Fibroblast of villous mesenchyme (primary cell): ENCODE measurements around the gene TRIM50. TPM values are rescaled to one million over a fixed set of nuclear protein-coding genes. Genes with fewer than 3 reads are reported as not detected.

Experiments used
- DNase-seq: peaks from one replicate; pipeline ENCODE4 v3.0.0-alpha.2; 2010; ENCODE audit warnings: low read depth
- H3K4me3 ChIP-seq: 2 replicates; pipeline ENCODE4 v1.5.1; 2011; ENCODE audit warnings: low read depth, mild to moderate bottlenecking, low read length
- CTCF ChIP-seq: IDR thresholded peaks from 2 replicates; pipeline ENCODE4 v1.5.1; 2012; ENCODE audit warnings: low read depth, mild to moderate bottlenecking, low read length; ENCODE audit not compliant: insufficient read depth
- total RNA-seq: library from RNA; depleted of rRNA; stranded (reverse); fragments of >200 nt; gene quantifications from 2 replicates; pipeline ENCODE4 v1.2.3, GENCODE V29; 2012

TRIM50 gene
- total RNA-seq, 1 donor, result not detected

GRCh38 chr7:73345951-73346350, 18.1 kb upstream of the TRIM50 start:
- no peak for TF ChIP-seq CTCF
- H3K4me3 ChIP-seq, result no peak overlapping the region

DNA sequence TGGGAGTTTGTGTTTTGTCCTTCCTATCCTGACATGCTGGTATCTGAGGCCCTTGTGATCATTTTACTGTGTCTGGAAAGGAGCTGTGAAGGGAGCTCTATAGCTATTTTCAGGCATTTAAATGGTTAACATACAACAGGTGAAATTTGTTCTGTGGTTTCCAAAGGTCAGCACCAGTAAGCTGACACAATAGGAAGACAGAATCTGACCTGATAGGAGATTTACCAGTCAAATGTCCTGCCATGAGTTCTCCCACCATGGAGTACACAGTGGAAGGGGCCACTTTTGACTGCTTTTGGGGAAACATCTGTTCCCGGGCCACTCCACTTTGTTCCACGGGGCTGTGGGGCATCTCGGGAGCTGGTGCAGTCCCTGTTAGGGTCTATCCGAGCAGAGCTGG, 17.7 kb upstream of the TRIM50 start:
- no peak overlapping the region for H3K4me3 ChIP-seq

More at GRCh38 chr7:73345951-73346350, 18.1 kb upstream of the TRIM50 start:
- DNase-seq, result no peak

DNA sequence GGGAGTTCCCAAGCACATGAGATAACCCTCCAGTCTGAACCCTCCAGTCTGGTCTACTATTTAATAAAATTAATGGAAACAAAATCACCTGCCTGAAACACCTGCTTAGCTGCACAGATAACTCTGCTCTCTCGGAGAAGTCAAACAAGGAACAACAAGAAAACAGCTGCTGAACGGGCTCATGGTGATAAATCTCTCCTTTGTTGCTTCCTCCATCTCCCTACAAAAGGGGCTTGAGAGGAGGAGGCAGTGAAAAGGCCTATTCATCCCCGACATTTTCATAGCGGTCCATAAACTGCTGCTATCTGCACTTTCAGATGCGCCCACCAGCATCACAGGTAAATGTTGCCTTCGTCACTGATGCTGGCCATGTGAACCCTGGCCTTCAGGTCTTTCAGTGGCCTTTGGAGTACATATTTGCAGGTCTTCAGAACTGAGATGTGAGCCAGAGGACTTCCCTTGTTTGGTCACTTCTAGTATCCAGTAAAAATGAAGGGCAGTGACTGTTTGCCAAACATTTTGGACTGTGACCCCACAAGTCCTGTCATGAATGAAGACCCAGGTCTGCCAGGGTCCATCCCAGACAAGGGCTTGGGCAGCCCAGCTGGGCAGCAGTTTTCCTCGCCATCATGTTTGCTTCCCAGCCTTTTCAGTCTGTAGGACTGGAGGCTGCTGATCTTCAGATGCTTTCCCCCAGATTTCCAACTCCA, 15.9 kb upstream of the TRIM50 start:
- no peak for DNase-seq

More for the DNA sequence above, 17.7 kb upstream of the TRIM50 start:
- TF ChIP-seq CTCF, result no peak
- no peak for DNase-seq

DNA sequence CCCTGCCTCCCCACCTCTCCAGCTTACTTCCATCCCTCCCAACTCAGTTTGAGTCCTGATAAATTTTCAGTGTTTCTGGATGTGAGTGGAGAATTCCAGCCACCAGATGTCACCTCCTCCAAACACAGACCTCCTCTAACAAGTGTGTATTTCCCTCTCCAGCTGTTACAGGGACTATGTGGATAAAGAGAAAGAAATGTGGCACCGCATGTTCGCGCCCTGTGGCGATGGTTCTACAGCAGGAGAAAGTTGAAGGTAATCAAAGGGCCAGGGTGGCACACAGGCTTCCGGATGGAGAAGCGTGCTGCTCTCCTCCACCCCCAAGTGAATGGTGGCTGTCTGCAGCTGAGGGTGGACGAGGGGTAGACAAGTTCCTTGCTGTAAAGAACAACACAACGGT, 14.8 kb upstream of the TRIM50 start:
- H3K4me3 ChIP-seq, result peak overlapping the region; percentile 5
- peak; percentile 75 for TF ChIP-seq CTCF
- DNase-seq, result peak; percentile 71

More for the DNA sequence above, 15.9 kb upstream of the TRIM50 start:
- TF ChIP-seq CTCF, result no peak
- H3K4me3 ChIP-seq, result no peak overlapping the region

- no peak for TF ChIP-seq CTCF
- H3K4me3 ChIP-seq, result no peak overlapping the region
- peak; percentile 86 for DNase-seq
Observed at GRCh38 chr7:73341877-73342276, 14.0 kb upstream of the TRIM50 start.

GRCh38 chr7:73340514-73340913, 12.6 kb upstream of the TRIM50 start:
- H3K4me3 ChIP-seq, result no peak overlapping the region
- no peak for TF ChIP-seq CTCF
- no peak for DNase-seq

DNA sequence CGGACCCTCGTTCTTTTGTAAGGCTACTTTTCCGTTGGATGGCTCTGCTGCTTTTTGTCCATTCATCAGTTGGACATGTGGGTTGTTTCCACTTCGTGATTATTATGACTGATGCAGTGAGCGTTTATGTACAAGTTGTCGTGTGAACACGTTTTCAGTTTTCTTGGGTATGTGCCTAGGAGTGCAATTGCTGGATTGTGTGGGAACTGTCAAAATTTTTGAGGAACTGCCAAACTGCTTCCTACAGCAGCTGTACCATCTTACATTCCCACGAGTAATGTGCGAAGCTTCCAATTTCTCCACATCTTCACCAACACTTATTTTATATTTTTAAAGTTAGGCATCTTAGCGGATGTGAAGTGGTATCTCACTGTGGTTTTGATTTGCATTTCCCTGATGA, 10.4 kb upstream of the TRIM50 start:
- DNase-seq, result peak; percentile 9
- TF ChIP-seq CTCF, result no peak
- H3K4me3 ChIP-seq, result no peak overlapping the region
